ENCODE results near the gene LCN6. TPM values are rescaled to one million over a fixed set of nuclear protein-coding genes. Genes with fewer than 3 reads are reported as not detected.
A peak's percentile ranks its signal among the peaks of the same experiment; 100 is the strongest.

The LCN6 gene
- total and polyA plus RNA-seq, 2 donors = 7.1 TPM; not detected in 1

DNA sequence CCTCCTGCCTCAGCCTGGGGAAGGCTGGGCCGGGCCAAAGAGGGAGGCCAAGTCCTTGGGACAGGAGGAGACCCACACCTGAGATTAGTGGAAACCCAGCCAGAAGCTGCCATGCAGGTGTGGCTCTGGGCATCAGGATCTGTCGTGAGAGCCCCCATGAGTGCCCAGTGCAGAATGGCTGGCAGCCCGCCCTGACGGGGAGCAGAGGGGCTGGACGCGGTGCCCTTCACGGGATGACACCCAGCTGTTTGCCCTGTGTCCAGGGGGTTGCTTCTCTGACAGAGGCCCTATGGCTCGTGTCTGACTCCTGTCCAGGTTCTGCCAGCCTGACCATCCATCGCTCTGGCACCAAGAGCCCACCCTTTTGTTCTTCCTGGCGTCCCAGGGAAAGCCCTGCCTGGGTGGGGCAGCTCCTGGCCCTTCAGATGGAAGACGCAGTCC is 27.4 kb downstream of the LCN6 start:
- peaks cover 0 to 5% of the 10 kb centered on the region in 2 donors for H3K4me1 ChIP-seq (ENCODE audit: control insufficient read depth in 2 of 2, insufficient read depth in 2 of 2, low read length in 2 of 2)

GRCh38 chr9:136720251-136720897 is 28.0 kb downstream of the LCN6 start:
- Histone ChIP-seq H3K27me3 (ENCODE audit: control insufficient read depth in 2 of 2, insufficient read depth in 1 of 2, low read length in 1 of 2) (no peaks in the 10 kb centered on the region), H3K27ac (ENCODE audit: low read depth in 1 of 2, low read length in 1 of 2) (no peak overlapping the region), H3K4me3 (ENCODE audit: low read length in 2 of 2) (no peak overlapping the region), H3K9me3 (ENCODE audit: control insufficient read depth in 2 of 2, insufficient read depth in 1 of 2, low read length in 1 of 2) (no peaks in the 10 kb centered on the region), H3K4me1 (ENCODE audit: control insufficient read depth in 2 of 2, insufficient read depth in 2 of 2, low read length in 2 of 2) (no peaks in the 10 kb centered on the region), H3K36me3 (ENCODE audit: control insufficient read depth in 2 of 2, insufficient read depth in 2 of 2, low read length in 1 of 2) (peaks cover 43 to 45% of the 10 kb centered on the region in 2 donors)
- WGBS = 95% methylated on average over 20 of the region's 20 CpGs
- DNase-seq (ENCODE audit: low read depth in 6 of 9, low spot score in 9 of 9) = no peak

More for the DNA sequence above, 27.4 kb downstream of the LCN6 start:
- no peak overlapping the region for H3K27ac ChIP-seq (ENCODE audit: low read depth in 1 of 2, low read length in 1 of 2)
- no peaks in the 10 kb centered on the region for H3K27me3 ChIP-seq (ENCODE audit: control insufficient read depth in 2 of 2, insufficient read depth in 1 of 2, low read length in 1 of 2)
- no peaks in the 10 kb centered on the region for H3K9me3 ChIP-seq (ENCODE audit: control insufficient read depth in 2 of 2, insufficient read depth in 1 of 2, low read length in 1 of 2)
- peaks cover 49 to 50% of the 10 kb centered on the region in 2 donors for H3K36me3 ChIP-seq (ENCODE audit: control insufficient read depth in 2 of 2, insufficient read depth in 2 of 2, low read length in 1 of 2)
- 95% methylated on average over 11 of the region's 11 CpGs for WGBS
- H3K4me3 ChIP-seq (ENCODE audit: low read length in 2 of 2) = no peak overlapping the region
- no peak for DNase-seq (ENCODE audit: low read depth in 6 of 9, low spot score in 9 of 9)

DNA sequence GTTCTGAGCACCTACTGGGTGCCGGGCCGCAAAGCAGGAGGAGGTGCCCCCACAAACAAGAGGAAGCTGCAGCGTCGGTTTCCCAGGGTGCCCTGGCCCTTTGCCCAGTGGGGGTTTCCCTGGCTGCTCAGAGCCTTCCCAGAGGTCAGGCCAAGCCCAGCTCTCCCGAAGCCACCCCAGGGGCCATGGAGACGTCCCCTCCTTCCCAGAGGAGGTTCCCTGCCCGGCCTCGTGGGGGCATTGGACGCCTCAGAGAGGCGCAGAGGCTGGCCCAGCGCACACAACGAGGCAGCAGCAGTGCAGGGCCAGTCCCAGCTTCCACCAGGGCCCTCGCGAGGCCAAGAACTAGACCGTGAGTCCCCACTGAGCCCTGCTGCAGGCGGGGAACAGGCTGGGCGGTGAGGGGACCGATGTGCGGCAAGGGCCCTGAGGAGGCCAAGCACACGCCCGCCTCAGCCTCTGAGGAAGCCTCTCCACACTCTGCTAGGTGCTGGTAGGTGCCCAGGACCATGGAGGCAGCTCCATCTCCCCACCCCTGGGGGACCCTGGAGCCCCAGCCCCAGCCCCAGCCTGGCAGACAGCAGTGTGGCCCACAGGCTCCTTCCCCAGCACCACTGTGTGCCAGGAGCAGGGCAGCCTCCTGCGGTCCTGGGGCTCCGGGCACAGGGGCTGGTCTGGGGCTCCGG is 29.0 kb downstream of the LCN6 start:
- WGBS = 77% methylated on average over 24 of the region's 24 CpGs
- H3K36me3 ChIP-seq (ENCODE audit: control insufficient read depth in 2 of 2, insufficient read depth in 2 of 2, low read length in 1 of 2) = peaks cover 33 to 36% of the 10 kb centered on the region in 2 donors
- no peaks in the 10 kb centered on the region for H3K9me3 ChIP-seq (ENCODE audit: control insufficient read depth in 2 of 2, insufficient read depth in 1 of 2, low read length in 1 of 2)
- no peak for DNase-seq (ENCODE audit: low read depth in 6 of 9, low spot score in 9 of 9)
- H3K4me3 ChIP-seq (ENCODE audit: low read length in 2 of 2) = no peak overlapping the region
- H3K27me3 ChIP-seq (ENCODE audit: control insufficient read depth in 2 of 2, insufficient read depth in 1 of 2, low read length in 1 of 2) = peaks cover 0 to 2% of the 10 kb centered on the region in 2 donors
- H3K27ac ChIP-seq (ENCODE audit: low read depth in 1 of 2, low read length in 1 of 2) = no peak overlapping the region
- no peaks in the 10 kb centered on the region for H3K4me1 ChIP-seq (ENCODE audit: control insufficient read depth in 2 of 2, insufficient read depth in 2 of 2, low read length in 2 of 2)

- Histone ChIP-seq H3K4me1 (ENCODE audit: control insufficient read depth in 2 of 2, insufficient read depth in 2 of 2, low read length in 2 of 2) (peaks cover 0 to 5% of the 10 kb centered on the region in 2 donors), H3K27me3 (ENCODE audit: control insufficient read depth in 2 of 2, insufficient read depth in 1 of 2, low read length in 1 of 2) (peaks cover under 1 to 10% of the 10 kb centered on the region in 2 donors), H3K27ac (ENCODE audit: low read depth in 1 of 2, low read length in 1 of 2) (no peak overlapping the region), H3K36me3 (ENCODE audit: control insufficient read depth in 2 of 2, insufficient read depth in 2 of 2, low read length in 1 of 2) (peaks cover 25 to 29% of the 10 kb centered on the region in 2 donors), H3K9me3 (ENCODE audit: control insufficient read depth in 2 of 2, insufficient read depth in 1 of 2, low read length in 1 of 2) (no peaks in the 10 kb centered on the region), H3K4me3 (ENCODE audit: low read length in 2 of 2) (no peak overlapping the region)
- 81% methylated on average over 20 of the region's 20 CpGs for WGBS
- no peak for DNase-seq (ENCODE audit: low read depth in 6 of 9, low spot score in 9 of 9)
These were observed 29.8 kb downstream of the LCN6 start for GRCh38 chr9:136718345-136719194.

DNA sequence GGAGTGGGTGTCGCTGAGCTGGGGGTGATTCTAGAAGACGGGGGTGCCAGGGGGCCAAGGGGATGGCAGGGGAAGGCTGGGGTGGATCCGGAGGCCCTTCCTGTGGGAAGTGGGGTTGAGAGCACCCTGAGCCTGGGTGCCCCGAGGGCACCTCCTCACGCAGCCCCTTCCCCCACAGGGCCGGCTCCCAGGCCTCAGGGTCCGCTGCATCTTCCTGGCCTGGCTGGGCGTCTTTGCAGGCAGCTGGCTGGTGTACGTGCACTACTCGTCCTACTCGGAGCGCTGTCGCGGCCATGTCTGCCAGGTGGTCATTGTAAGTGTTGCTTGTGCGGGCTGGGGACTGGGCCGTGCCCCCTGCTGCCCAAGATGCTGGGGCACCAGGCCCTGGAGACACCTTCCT is 30.9 kb downstream of the LCN6 start:
- whole genome bisulfite sequencing = 96% methylated on average over 16 of the region's 16 CpGs
- Histone ChIP-seq H3K4me3 (ENCODE audit: low read length in 2 of 2) (no peak overlapping the region), H3K9me3 (ENCODE audit: control insufficient read depth in 2 of 2, insufficient read depth in 1 of 2, low read length in 1 of 2) (no peaks in the 10 kb centered on the region), H3K36me3 (ENCODE audit: control insufficient read depth in 2 of 2, insufficient read depth in 2 of 2, low read length in 1 of 2) (peaks cover 17% of the 10 kb centered on the region in 2 donors), H3K27ac (ENCODE audit: low read depth in 1 of 2, low read length in 1 of 2) (no peak overlapping the region), H3K4me1 (ENCODE audit: control insufficient read depth in 2 of 2, insufficient read depth in 2 of 2, low read length in 2 of 2) (peaks cover 3 to 13% of the 10 kb centered on the region in 2 donors), H3K27me3 (ENCODE audit: control insufficient read depth in 2 of 2, insufficient read depth in 1 of 2, low read length in 1 of 2) (peaks cover 12 to 20% of the 10 kb centered on the region in 2 donors)
- no peak for DNase-seq (ENCODE audit: low read depth in 6 of 9, low spot score in 9 of 9)

DNA sequence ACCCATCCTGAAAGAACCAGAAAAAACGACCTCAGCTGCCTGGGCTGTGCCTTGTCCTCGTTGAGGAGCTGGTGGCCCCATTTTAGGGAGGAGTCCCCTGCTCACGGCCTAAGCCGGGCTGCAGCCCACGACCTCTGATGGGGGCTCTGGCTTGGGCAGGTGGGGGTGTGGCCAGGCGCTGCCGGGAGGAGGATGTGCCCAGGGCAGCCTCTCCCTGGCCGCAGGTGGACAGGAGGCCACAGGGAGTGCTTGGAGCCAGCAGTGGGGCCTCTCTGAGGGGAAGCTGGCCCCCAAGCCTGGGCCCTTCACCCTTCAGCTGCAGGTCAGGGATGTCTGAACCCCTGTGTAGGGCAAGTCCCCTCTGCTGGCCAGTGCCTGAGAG is 33.4 kb downstream of the LCN6 start:
- Histone ChIP-seq H3K36me3 (ENCODE audit: control insufficient read depth in 2 of 2, insufficient read depth in 2 of 2, low read length in 1 of 2) (no peaks in the 10 kb centered on the region), H3K4me1 (ENCODE audit: control insufficient read depth in 2 of 2, insufficient read depth in 2 of 2, low read length in 2 of 2) (peaks cover 6 to 19% of the 10 kb centered on the region in 2 donors), H3K27ac (ENCODE audit: low read depth in 1 of 2, low read length in 1 of 2) (no peak overlapping the region), H3K9me3 (ENCODE audit: control insufficient read depth in 2 of 2, insufficient read depth in 1 of 2, low read length in 1 of 2) (no peaks in the 10 kb centered on the region), H3K27me3 (ENCODE audit: control insufficient read depth in 2 of 2, insufficient read depth in 1 of 2, low read length in 1 of 2) (peaks cover 20 to 37% of the 10 kb centered on the region in 2 donors), H3K4me3 (ENCODE audit: low read length in 2 of 2) (no peak overlapping the region)
- DNase-seq (ENCODE audit: low read depth in 6 of 9, low spot score in 9 of 9) = no peak
- 73% methylated on average over 8 of the region's 8 CpGs for WGBS

GRCh38 chr9:136714096-136714892 is 34.0 kb downstream of the LCN6 start:
- no peak overlapping the region for H3K4me3 ChIP-seq (ENCODE audit: low read length in 2 of 2)
- H3K36me3 ChIP-seq (ENCODE audit: control insufficient read depth in 2 of 2, insufficient read depth in 2 of 2, low read length in 1 of 2) = no peaks in the 10 kb centered on the region
- WGBS = 76% methylated on average over 17 of the region's 17 CpGs
- H3K27ac ChIP-seq (ENCODE audit: low read depth in 1 of 2, low read length in 1 of 2) = peak overlapping the region in 1 of 2 donors; percentile 32
- H3K27me3 ChIP-seq (ENCODE audit: control insufficient read depth in 2 of 2, insufficient read depth in 1 of 2, low read length in 1 of 2) = peaks cover 20 to 40% of the 10 kb centered on the region in 2 donors
- H3K9me3 ChIP-seq (ENCODE audit: control insufficient read depth in 2 of 2, insufficient read depth in 1 of 2, low read length in 1 of 2) = no peaks in the 10 kb centered on the region
- DNase-seq (ENCODE audit: low read depth in 6 of 9, low spot score in 9 of 9) = no peak
- H3K4me1 ChIP-seq (ENCODE audit: control insufficient read depth in 2 of 2, insufficient read depth in 2 of 2, low read length in 2 of 2) = peaks cover 6 to 19% of the 10 kb centered on the region in 2 donors

- 46% methylated on average over 8 of the region's 8 CpGs for WGBS
- peaks cover 20 to 40% of the 10 kb centered on the region in 2 donors for H3K27me3 ChIP-seq (ENCODE audit: control insufficient read depth in 2 of 2, insufficient read depth in 1 of 2, low read length in 1 of 2)
These were observed 34.8 kb downstream of the LCN6 start for GRCh38 chr9:136713550-136713949.

More at GRCh38 chr9:136713550-136713949, 34.8 kb downstream of the LCN6 start:
- H3K9me3 ChIP-seq (ENCODE audit: control insufficient read depth in 2 of 2, insufficient read depth in 1 of 2, low read length in 1 of 2) = no peaks in the 10 kb centered on the region
- H3K4me1 ChIP-seq (ENCODE audit: control insufficient read depth in 2 of 2, insufficient read depth in 2 of 2, low read length in 2 of 2) = peaks cover 6 to 19% of the 10 kb centered on the region in 2 donors
- no peak for DNase-seq (ENCODE audit: low read depth in 6 of 9, low spot score in 9 of 9)
- no peaks in the 10 kb centered on the region for H3K36me3 ChIP-seq (ENCODE audit: control insufficient read depth in 2 of 2, insufficient read depth in 2 of 2, low read length in 1 of 2)
- no peak overlapping the region for H3K27ac ChIP-seq (ENCODE audit: low read depth in 1 of 2, low read length in 1 of 2)
- H3K4me3 ChIP-seq (ENCODE audit: low read length in 2 of 2) = no peak overlapping the region

Data from thymus (tissue), 11 donors.